Measurements from ENCODE around the gene CWF19L1. TPM values are rescaled to one million over a fixed set of nuclear protein-coding genes. Genes with fewer than 3 reads are reported as not detected.

Gene CWF19L1
- total RNA-seq, 1 donor from 2014 or later: 18.6 TPM

GRCh38 chr10:100253041-100253440 lies 14.4 kb downstream of the CWF19L1 start:
- no peak for DNase-seq (ENCODE audit: low read depth)

GRCh38 chr10:100248820-100249219 lies 18.6 kb downstream of the CWF19L1 start:
- no peak for DNase-seq (ENCODE audit: low read depth)

GRCh38 chr10:100245484-100246220 lies 21.8 kb downstream of the CWF19L1 start:
- no peak for DNase-seq (ENCODE audit: low read depth)

GRCh38 chr10:100239851-100240250 lies 27.6 kb downstream of the CWF19L1 start:
- no peak for DNase-seq (ENCODE audit: low read depth)

DNA sequence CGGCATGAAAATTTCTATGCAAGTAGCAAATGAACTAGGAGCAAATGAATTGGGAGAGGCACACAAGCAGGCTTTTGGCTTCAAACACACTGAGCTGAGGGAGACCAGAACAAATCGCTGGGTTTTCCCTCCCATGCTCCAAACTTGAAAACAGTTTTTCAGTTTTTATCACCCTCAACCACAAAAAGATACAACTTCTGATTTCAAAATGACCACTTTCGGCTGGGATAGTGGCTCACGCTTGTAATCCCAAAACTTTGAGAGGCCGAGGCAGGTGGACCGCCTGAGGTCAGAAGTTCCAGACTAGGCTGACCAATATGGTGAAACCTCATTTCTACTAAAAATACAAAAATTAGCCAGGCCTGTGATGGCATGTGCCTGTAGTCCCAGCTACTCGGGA lies 29.0 kb downstream of the CWF19L1 start:
- DNase-seq (ENCODE audit: low read depth): no peak

DNA sequence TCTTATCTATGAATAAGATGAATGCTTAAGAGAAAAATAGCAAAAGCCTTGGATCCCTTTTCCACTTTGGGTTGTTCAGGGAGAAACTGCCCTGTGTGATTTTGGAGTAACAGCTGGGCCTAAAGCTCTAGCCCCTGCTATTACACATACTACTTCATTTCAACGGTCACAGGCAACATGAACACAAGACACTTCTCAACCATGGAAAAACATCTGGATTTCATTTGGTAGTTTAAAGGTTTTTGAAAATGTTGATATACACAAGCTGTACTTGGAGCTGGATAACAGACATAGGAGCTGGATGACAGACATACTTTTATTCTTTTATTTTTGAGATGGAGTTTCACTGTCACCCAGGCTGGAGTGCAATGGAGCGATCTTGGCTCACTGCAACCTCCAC lies 35.3 kb downstream of the CWF19L1 start:
- no peak for DNase-seq (ENCODE audit: low read depth)

DNA sequence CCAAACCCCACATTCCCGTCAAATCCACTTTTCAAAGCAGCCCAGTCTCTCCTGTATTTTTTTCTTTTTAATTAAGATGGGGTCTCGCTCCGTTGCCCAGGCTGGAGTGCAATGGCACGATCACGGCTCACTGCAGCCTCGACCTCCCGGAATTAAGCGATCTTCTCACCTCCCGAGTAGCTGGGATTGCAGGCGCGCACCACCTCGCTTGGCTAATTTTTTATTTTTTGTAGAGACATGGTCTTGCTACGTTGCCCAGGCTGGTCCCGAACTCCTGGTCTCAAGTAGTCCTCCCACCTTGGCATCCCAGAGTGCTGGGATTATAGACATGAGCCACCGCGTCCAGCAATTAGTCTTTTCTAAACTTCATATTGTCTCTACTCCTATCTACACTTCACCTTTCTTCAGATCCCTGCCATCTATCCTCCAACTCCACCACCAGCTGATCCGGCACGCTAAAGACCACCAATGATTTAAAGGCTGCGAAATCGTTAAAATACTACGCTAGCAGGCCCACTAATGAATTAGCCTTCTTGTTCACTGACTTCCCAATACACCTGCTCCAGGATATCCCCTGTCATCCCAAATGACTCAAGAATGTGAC lies 37.5 kb downstream of the CWF19L1 start:
- DNase-seq (ENCODE audit: low read depth): peak; percentile 3

DNA sequence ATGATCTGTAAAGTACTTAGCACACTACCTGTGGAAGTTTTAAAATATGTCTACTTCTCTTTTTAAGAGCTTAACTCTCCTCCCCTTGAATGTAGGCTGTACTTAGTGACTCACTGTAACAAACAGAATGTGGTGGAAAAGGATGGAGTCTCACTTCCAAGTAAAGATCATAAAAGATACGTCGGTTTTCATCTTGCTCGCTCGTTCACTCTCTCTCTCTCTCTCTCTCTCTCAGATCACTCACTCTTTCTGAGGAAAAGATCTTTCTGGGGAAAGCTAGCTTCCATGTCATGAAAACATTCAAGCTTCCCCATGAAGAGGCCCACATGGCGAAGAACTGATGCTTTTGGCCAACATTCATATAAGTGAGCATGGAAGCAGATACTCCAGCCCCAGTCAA lies 43.6 kb downstream of the CWF19L1 start:
- DNase-seq (ENCODE audit: low read depth): no peak

DNA sequence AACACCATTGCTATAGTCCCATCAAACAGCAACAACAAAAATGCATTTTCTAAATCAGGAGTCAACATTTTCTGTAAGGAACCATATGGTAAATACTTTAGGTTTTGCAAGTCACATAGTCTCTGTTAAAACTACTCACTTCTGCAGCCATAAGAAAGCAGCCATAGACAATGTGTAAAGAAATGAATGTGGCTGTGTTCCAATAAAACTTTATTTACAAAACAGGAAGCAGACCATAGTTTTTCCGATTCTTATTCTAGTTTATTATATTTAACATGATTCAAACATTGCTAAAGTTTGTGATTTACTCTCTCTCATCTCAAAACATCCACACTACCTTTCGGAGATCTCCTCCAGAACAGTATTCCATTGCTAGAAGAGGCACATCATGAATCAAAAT lies 44.9 kb downstream of the CWF19L1 start:
- DNase-seq (ENCODE audit: low read depth): no peak

DNA sequence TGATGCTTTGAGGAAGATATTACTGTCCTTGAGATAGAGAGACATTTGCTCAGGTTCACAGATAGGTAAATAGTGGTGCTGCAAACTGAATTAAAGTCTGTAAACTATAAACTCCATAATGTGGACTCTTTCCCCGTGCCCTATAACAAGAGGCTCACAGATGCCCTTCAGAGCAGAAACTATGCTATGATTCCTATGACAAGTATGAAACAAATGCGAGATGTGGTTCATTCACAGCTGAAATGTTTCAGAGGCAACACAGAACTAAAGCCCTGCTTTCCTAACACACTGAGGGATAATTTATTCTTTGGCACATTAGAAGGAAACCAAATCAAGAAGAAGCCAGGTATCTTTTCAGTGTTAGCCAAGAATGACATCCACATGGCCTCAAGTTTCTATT lies 51.4 kb downstream of the CWF19L1 start:
- peak; percentile 11 for DNase-seq (ENCODE audit: low read depth)

- DNase-seq (ENCODE audit: low read depth): peak; percentile 46
Measured at GRCh38 chr10:100209303-100209702, 58.1 kb downstream of the CWF19L1 start.

GRCh38 chr10:100208276-100208675 lies 59.2 kb downstream of the CWF19L1 start:
- no peak for DNase-seq (ENCODE audit: low read depth)

DNA sequence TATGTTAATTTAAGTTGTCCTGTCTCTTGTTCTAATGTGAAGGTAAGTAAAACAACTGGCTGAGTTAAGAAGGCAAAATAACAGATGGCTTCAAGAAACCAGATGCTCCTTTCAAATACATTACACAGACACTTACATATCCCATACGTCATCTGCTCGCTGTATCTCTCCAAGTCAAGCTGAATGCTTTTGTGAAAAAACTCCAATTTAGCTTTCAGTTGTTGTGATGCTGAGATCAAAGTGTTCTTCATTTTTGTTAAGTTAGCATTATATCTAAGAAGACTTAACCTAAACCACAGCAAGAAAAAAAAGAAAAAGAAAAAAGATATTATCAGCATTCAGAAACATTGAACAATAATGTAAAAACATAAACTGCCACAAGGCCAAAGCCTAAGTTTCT lies 63.1 kb downstream of the CWF19L1 start:
- DNase-seq (ENCODE audit: low read depth): no peak

- DNase-seq (ENCODE audit: low read depth): no peak
Measured at GRCh38 chr10:100201549-100201948, 65.9 kb downstream of the CWF19L1 start.

- DNase-seq (ENCODE audit: low read depth): no peak
Measured at GRCh38 chr10:100194711-100195110, 72.7 kb downstream of the CWF19L1 start.

DNA sequence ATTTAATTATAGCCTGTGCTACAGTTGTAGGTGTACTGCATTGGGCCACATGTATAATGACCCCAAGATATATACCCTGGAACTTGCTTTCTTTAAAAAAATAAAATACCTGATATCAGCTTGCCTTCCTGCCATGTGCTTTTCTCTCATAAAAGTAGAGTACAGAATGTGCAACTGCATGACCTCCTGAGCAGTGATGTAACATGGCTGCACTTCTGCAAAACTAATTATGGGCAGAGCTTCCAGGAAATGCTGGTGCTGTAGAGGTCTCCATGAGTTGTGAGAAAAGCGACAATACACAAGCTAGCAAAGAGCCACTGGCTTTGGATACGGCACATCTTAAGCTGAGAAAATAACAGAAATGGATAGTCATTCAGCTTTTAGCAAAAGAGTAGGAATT lies 75.1 kb downstream of the CWF19L1 start:
- DNase-seq (ENCODE audit: low read depth): no peak

- peak; percentile 51 for DNase-seq (ENCODE audit: low read depth)
Measured at GRCh38 chr10:100186253-100187212, 80.9 kb downstream of the CWF19L1 start.

DNA sequence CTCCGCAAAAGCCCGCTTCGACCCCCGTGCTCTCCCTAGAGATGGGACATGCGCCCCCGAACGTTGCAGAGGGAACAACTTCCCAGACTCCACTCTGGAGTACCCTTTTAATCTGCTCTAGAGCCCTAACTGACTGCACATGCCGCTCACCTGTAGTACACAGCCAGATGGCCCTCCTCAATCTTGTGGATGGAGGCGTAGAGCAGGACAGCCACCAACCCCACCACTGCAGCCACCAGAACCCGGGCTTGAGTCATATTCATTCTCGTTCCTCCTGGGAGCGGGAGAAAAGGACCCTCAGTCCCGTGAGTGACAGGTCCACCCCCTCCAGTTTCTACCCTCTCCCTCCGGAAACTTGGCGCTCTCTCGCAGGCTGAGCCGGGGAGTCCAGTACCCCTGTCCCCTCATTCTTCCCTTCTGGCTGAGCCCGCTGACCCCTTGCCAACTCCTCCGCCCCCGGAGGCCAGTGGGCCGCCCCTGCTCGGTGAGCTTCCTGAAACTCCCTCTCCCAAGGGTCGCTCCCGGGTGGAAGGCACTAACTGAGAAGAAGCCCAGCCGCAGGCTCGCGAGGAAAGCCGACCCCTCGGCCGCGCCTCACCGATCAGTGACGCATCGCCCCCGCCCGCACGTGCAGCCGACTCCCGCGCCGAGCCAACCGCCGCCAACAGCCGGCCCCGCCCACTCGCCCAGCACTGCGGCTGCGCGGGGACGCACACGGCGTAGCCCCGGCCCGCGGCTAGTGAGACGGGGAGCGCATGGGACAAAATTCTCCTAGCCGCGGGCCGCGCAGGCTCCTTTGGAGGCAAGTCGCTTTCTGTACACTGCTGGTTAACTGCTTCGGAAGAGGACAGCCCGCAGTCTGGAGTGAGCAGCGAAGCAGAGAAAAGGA lies 81.8 kb downstream of the CWF19L1 start, which contains the start of gene ERLIN1:
ERLIN1 (minus strand) TSS at position 666 of the 889 bp plus-strand sequence; CDS start at position 263, 403 bp downstream.
- DNase-seq (ENCODE audit: low read depth): peak; percentile 96

DNA sequence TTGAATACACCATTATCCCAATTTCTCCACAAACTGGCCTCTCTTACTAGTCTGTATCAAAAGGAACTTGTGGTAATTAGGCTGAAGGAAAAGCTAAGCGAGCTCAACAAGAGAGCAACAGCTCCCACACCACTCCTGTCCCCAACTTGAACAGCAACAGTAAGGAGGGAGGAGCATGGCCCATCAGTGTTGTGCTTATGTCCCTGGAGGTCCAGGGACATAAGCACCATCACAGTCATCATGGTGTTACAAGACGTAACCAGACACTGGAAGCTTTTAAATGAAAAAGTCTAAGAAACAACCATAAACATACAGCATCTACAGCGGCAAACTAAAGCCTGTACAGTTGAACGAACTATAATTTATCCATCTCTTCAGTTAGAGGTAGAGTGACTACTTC lies 82.6 kb downstream of the CWF19L1 start:
- DNase-seq (ENCODE audit: low read depth): peak; percentile 18

- no peak for DNase-seq (ENCODE audit: low read depth)
Measured at GRCh38 chr10:100184426-100184825, 83.0 kb downstream of the CWF19L1 start.

DNA sequence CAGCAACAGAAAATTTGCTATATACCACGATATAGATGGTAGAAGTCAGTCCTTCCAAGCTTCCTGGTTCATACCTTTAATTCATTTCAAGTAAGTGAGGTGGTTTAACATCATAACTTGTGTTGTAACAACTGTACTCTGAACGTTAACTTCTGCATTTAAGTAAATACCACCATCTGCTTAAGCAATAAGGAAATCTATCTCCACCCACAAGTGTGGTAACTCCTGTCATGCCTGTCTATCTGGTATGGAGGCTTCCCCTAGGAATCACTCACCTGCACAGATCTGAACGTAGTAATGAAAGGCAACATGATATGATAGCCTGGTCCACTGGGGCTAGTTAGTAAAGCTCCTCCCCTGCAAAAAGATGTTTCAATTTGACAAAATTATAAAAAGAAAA lies 84.0 kb downstream of the CWF19L1 start:
- no peak for DNase-seq (ENCODE audit: low read depth)

All from myocyte (in vitro differentiated cells).